ENCODE measurements around the gene MORC1.

MORC1 gene

DNA sequence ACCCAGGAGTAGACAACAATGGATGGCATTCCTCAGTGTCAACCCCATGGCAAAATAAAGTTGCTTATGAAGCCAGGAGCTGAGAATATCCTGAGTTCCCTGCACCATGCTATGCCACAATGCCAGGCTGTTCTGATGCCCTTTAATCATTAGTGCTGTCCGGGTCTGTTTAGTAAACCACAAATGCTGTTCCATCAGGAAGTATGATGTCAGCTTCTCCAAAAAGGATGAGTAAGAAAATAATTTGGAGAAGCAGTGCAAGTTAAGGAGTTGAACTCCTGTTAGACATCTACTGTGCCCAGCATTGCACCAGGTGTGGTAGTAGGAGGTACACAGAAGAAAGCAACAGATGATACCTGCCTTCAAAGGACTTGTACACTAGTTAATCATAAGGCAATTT lies 96.4 kb downstream of the MORC1 start:
- H3K79me2 ChIP-seq (ENCODE audit: insufficient read depth, low read depth) = no peaks in the 10 kb centered on the region
- no peak overlapping the region for H3K4me3 ChIP-seq (IDR thresholded peaks at IDR 0.05; ENCODE audit: insufficient read depth, low read depth, low read length)
- no peaks in the 10 kb centered on the region for H4K20me1 ChIP-seq (ENCODE audit: insufficient read depth)
- TF ChIP-seq, protein P1, sequence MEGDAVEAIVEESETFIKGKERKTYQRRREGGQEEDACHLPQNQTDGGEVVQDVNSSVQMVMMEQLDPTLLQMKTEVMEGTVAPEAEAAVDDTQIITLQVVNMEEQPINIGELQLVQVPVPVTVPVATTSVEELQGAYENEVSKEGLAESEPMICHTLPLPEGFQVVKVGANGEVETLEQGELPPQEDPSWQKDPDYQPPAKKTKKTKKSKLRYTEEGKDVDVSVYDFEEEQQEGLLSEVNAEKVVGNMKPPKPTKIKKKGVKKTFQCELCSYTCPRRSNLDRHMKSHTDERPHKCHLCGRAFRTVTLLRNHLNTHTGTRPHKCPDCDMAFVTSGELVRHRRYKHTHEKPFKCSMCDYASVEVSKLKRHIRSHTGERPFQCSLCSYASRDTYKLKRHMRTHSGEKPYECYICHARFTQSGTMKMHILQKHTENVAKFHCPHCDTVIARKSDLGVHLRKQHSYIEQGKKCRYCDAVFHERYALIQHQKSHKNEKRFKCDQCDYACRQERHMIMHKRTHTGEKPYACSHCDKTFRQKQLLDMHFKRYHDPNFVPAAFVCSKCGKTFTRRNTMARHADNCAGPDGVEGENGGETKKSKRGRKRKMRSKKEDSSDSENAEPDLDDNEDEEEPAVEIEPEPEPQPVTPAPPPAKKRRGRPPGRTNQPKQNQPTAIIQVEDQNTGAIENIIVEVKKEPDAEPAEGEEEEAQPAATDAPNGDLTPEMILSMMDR (conservative IDR thresholded peaks at IDR 0.05; ENCODE audit: low read depth, low read length) = no peak
- no peak overlapping the region for H3K9ac ChIP-seq
- H3K4me2 ChIP-seq = no peak overlapping the region
- H3K36me3 ChIP-seq (ENCODE audit: insufficient read depth) = no peaks in the 10 kb centered on the region
- H2AFZ ChIP-seq (ENCODE audit: low read depth) = no peak overlapping the region
- no peak overlapping the region for H3K27ac ChIP-seq
- H3K27me3 ChIP-seq (ENCODE audit: insufficient read depth, low read depth) = no peaks in the 10 kb centered on the region
- no peaks in the 10 kb centered on the region for H3K4me1 ChIP-seq (ENCODE audit: low read depth, poor library complexity, severe bottlenecking)

DNA sequence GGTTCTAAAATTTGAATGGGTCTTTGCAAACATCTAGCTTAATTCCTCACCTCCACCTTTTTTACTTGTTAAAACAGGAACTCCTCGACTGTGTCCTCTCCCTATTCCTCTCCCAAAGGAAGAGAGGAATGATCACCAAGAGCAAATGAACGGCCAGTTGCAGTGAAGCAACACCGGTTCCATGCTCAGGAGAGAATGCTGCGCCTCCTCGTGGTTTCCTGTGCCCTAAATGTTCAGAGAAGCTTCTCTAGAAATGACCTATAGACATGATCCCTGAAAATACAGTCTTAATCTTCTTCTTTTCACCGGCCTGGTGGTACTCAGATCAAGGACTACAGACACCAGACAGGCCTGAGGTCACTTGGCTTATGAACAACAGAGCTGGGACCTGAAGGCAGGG lies 99.1 kb downstream of the MORC1 start:
- no peak overlapping the region for H2AFZ ChIP-seq (ENCODE audit: low read depth)
- no peaks in the 10 kb centered on the region for H4K20me1 ChIP-seq (ENCODE audit: insufficient read depth)
- no peak overlapping the region for H3K4me2 ChIP-seq
- no peak overlapping the region for H3K9ac ChIP-seq
- TF ChIP-seq, protein P1 (conservative IDR thresholded peaks at IDR 0.05; ENCODE audit: low read depth, low read length) = no peak
- H3K27ac ChIP-seq = no peak overlapping the region
- no peaks in the 10 kb centered on the region for H3K79me2 ChIP-seq (ENCODE audit: insufficient read depth, low read depth)
- H3K4me1 ChIP-seq (ENCODE audit: low read depth, poor library complexity, severe bottlenecking) = no peaks in the 10 kb centered on the region
- no peaks in the 10 kb centered on the region for H3K36me3 ChIP-seq (ENCODE audit: insufficient read depth)
- no peaks in the 10 kb centered on the region for H3K27me3 ChIP-seq (ENCODE audit: insufficient read depth, low read depth)
- H3K4me3 ChIP-seq (IDR thresholded peaks at IDR 0.05; ENCODE audit: insufficient read depth, low read depth, low read length) = no peak overlapping the region

DNA sequence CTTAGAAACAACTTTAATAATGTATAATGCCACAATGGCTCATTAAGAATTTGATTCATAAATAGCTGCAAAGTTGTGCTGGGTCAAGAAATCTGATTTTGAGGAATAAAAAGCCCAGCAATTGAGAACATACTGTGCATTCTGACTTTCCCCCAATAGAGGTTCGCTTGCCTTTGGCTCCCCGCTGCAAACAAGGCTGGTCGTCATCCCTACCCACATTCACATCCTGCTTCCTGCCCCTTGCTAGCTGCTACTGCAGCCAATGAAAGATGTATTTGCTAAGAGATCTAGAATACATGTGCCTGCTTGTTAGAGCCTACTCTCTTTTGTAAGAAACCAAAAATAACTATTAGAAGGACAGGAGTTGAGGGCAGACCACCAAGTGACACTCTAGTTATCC lies 112.5 kb downstream of the MORC1 start:
- H3K27me3 ChIP-seq (ENCODE audit: insufficient read depth, low read depth) = no peaks in the 10 kb centered on the region
- H2AFZ ChIP-seq (ENCODE audit: low read depth) = no peak overlapping the region
- H3K4me3 ChIP-seq (IDR thresholded peaks at IDR 0.05; ENCODE audit: insufficient read depth, low read depth, low read length) = no peak overlapping the region
- H3K4me2 ChIP-seq = no peak overlapping the region
- no peak overlapping the region for H3K9ac ChIP-seq
- no peaks in the 10 kb centered on the region for H4K20me1 ChIP-seq (ENCODE audit: insufficient read depth)
- H3K36me3 ChIP-seq (ENCODE audit: insufficient read depth) = no peaks in the 10 kb centered on the region
- TF ChIP-seq, protein P1 (conservative IDR thresholded peaks at IDR 0.05; ENCODE audit: low read depth, low read length) = no peak
- no peaks in the 10 kb centered on the region for H3K4me1 ChIP-seq (ENCODE audit: low read depth, poor library complexity, severe bottlenecking)
- no peaks in the 10 kb centered on the region for H3K79me2 ChIP-seq (ENCODE audit: insufficient read depth, low read depth)
- no peak overlapping the region for H3K27ac ChIP-seq

DNA sequence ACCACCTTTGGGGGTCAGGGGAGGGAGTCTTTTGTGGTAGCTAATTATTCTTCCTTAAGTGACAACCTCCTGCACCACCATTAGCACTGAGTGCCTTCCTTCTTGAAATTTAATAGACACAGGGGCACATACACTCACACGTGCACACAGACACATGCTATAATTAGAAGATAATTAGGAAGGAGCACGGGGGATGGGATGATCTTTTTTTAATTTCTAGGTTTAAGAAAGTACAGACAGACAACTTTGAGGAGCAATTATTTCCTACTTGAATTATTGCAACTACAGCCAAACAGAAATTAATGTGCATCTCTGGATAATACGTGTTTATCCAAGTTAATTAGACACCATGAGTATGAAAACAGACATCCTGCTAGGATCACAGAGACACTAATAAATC lies 119.5 kb downstream of the MORC1 start:
- no peaks in the 10 kb centered on the region for H3K36me3 ChIP-seq (ENCODE audit: insufficient read depth)
- no peak overlapping the region for H2AFZ ChIP-seq (ENCODE audit: low read depth)
- H3K79me2 ChIP-seq (ENCODE audit: insufficient read depth, low read depth) = no peaks in the 10 kb centered on the region
- H3K4me2 ChIP-seq = no peak overlapping the region
- no peaks in the 10 kb centered on the region for H3K27me3 ChIP-seq (ENCODE audit: insufficient read depth, low read depth)
- H3K4me1 ChIP-seq (ENCODE audit: low read depth, poor library complexity, severe bottlenecking) = no peaks in the 10 kb centered on the region
- no peak overlapping the region for H3K27ac ChIP-seq
- no peaks in the 10 kb centered on the region for H4K20me1 ChIP-seq (ENCODE audit: insufficient read depth)
- no peak overlapping the region for H3K4me3 ChIP-seq (IDR thresholded peaks at IDR 0.05; ENCODE audit: insufficient read depth, low read depth, low read length)
- H3K9ac ChIP-seq = no peak overlapping the region
- TF ChIP-seq, protein P1 (conservative IDR thresholded peaks at IDR 0.05; ENCODE audit: low read depth, low read length) = no peak

DNA sequence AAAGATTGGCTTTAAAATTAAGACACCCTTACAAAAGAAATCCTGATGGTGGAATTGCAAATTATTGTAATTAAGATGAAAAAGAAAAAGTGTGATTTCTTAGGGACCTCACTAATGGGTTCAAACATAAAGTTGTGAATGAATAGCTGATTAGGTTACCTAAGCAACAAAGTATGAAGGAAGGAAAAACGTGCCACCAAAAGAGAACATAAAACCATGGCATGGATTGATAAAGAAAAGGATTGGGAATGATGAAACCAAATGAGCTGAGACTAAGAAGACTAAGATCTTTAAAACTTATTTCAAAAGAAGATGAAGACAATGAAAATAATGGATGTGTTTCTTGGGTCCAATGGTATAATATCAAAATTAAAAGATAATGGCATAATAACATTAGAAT lies 132.1 kb downstream of the MORC1 start:
- Histone ChIP-seq H3K79me2 (ENCODE audit: insufficient read depth, low read depth) (no peaks in the 10 kb centered on the region), H3K27ac (no peak overlapping the region), H3K4me3 (IDR thresholded peaks at IDR 0.05; ENCODE audit: insufficient read depth, low read depth, low read length) (no peak overlapping the region), H3K27me3 (ENCODE audit: insufficient read depth, low read depth) (no peaks in the 10 kb centered on the region), H4K20me1 (ENCODE audit: insufficient read depth) (no peaks in the 10 kb centered on the region), H3K4me2 (no peak overlapping the region), H3K4me1 (ENCODE audit: low read depth, poor library complexity, severe bottlenecking) (no peaks in the 10 kb centered on the region), H2AFZ (ENCODE audit: low read depth) (no peak overlapping the region), H3K36me3 (ENCODE audit: insufficient read depth) (no peaks in the 10 kb centered on the region), H3K9ac (no peak overlapping the region)
- TF ChIP-seq, protein P1 (conservative IDR thresholded peaks at IDR 0.05; ENCODE audit: low read depth, low read length) = no peak

Measured in KMS-11 (cell line).